ENCODE results near the gene TPCN2. TPM values are rescaled to one million over a fixed set of nuclear protein-coding genes. Genes with fewer than 3 reads are reported as not detected.

TPCN2 gene
- total RNA-seq, 3 donors from 2014 or later (not counting 1 experiment from before 2014, with no cell fraction given): 14.9 to 18.3 (median 18.2) TPM

DNA sequence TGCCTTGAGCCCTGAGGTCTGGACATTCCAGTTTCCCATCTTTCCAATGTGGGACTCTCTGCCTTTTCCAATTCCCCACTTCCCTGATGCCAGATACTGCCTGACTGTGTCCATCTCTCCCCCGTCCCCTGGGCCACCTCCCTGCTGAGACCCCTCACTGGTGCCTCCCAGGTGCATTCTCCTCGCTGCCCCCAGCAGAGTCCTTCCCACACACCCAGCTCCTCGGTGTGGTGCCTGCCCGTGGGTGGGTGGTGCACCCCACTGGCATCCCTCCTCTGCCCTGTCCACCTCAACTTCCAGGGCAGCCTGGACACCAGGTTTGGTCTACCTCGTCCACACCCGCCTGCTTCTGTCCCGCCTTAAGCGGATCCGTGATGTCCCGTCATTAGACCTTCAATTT is 30.8 kb upstream of the TPCN2 start:
- no peak for TF ChIP-seq CTCF (IDR thresholded peaks at IDR 0.05)
- Histone ChIP-seq H3K27me3 (ENCODE audit: control insufficient read depth, insufficient read depth, low read length) (peaks cover 6% of the 10 kb centered on the region), H3K9me3 (ENCODE audit: control insufficient read depth, insufficient read depth, low read length) (no peaks in the 10 kb centered on the region), H3K36me3 (ENCODE audit: control insufficient read depth, insufficient read depth, low read length) (no peaks in the 10 kb centered on the region), H3K27ac (ENCODE audit: low read length) (no peak overlapping the region), H3K4me1 (ENCODE audit: control insufficient read depth, insufficient read depth, low read length) (peaks cover 3% of the 10 kb centered on the region), H3K4me3 (ENCODE audit: low read length) (no peak overlapping the region)
- H3K4me3 Mint-ChIP-seq: no peak overlapping the region
- H3K36me3 Mint-ChIP-seq: no peaks in the 10 kb centered on the region
- DNase-seq (no peak), ATAC-seq (no peak)
- H3K9me3 Mint-ChIP-seq: no peaks in the 10 kb centered on the region
- peaks cover 0 to 4% of the 10 kb centered on the region in 2 donors for H3K27me3 Mint-ChIP-seq (ENCODE audit: low read depth in 2 of 2)
- WGBS (ENCODE audit: insufficient coverage): 84% methylated on average over 10 of the region's 10 CpGs
- intact Hi-C loops (cut with micrococcal nuclease): no loop called here
- no peak overlapping the region for H3K27ac Mint-ChIP-seq
- H3K4me1 Mint-ChIP-seq: no peaks in the 10 kb centered on the region

- no peak for DNase-seq
- Histone ChIP-seq H3K27me3 (ENCODE audit: control insufficient read depth, insufficient read depth, low read length) (no peaks in the 10 kb centered on the region), H3K4me1 (ENCODE audit: control insufficient read depth, insufficient read depth, low read length) (no peaks in the 10 kb centered on the region), H3K9me3 (ENCODE audit: control insufficient read depth, insufficient read depth, low read length) (no peaks in the 10 kb centered on the region), H3K4me3 (ENCODE audit: low read length) (no peak overlapping the region), H3K36me3 (ENCODE audit: control insufficient read depth, insufficient read depth, low read length) (no peaks in the 10 kb centered on the region), H3K27ac (ENCODE audit: low read length) (no peak overlapping the region)
- Mint-ChIP-seq H3K27ac (no peak overlapping the region), H3K4me3 (no peak overlapping the region), H3K27me3 (ENCODE audit: low read depth in 2 of 2) (no peaks in the 10 kb centered on the region), H3K9me3 (no peaks in the 10 kb centered on the region), H3K36me3 (no peaks in the 10 kb centered on the region), H3K4me1 (no peaks in the 10 kb centered on the region)
- no peak for ATAC-seq
- no peak for TF ChIP-seq CTCF (IDR thresholded peaks at IDR 0.05)
- 80% methylated on average over 13 of the region's 13 CpGs for WGBS (ENCODE audit: insufficient coverage)
- intact Hi-C loops (cut with micrococcal nuclease): no loop called here
These were observed 29.8 kb upstream of the TPCN2 start for GRCh38 chr11:69018924-69019323.

GRCh38 chr11:69022260-69022659 is 26.5 kb upstream of the TPCN2 start:
- Mint-ChIP-seq H3K4me3 (no peak overlapping the region), H3K27me3 (ENCODE audit: low read depth in 2 of 2) (no peaks in the 10 kb centered on the region), H3K4me1 (no peaks in the 10 kb centered on the region), H3K9me3 (no peaks in the 10 kb centered on the region), H3K36me3 (no peaks in the 10 kb centered on the region), H3K27ac (no peak overlapping the region)
- 90% methylated on average over 10 of the region's 10 CpGs for WGBS (ENCODE audit: insufficient coverage)
- no peak overlapping the region for H3K4me3 ChIP-seq (ENCODE audit: low read length)
- H3K27ac ChIP-seq (ENCODE audit: low read length): no peak overlapping the region
- intact Hi-C loops (cut with micrococcal nuclease): no loop called here
- H3K36me3 ChIP-seq (ENCODE audit: control insufficient read depth, insufficient read depth, low read length): no peaks in the 10 kb centered on the region
- DNase-seq: no peak
- no peaks in the 10 kb centered on the region for H3K4me1 ChIP-seq (ENCODE audit: control insufficient read depth, insufficient read depth, low read length)
- TF ChIP-seq CTCF (IDR thresholded peaks at IDR 0.05): no peak
- no peak for ATAC-seq
- no peaks in the 10 kb centered on the region for H3K27me3 ChIP-seq (ENCODE audit: control insufficient read depth, insufficient read depth, low read length)
- no peaks in the 10 kb centered on the region for H3K9me3 ChIP-seq (ENCODE audit: control insufficient read depth, insufficient read depth, low read length)

DNA sequence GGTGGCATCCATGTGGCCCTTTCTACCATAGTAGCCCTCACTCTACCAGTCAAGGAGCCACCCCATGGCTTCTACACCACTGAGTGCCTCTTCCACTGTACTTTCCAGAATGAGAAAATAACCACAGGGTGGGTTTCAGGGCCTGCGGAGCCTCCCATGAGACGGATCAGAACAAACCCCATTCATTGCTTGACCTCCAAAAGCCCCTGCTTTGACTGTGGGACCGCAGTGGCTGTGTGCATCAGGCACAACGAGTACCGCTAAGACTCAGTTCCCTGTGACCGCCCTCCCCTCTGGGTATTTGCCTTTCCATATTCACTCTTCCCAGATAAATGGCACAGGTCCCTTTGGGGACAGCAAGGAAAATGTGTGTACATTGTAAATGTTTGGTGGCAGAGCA is 24.2 kb upstream of the TPCN2 start:
- Mint-ChIP-seq H3K4me3 (no peak overlapping the region), H3K4me1 (no peaks in the 10 kb centered on the region), H3K27me3 (ENCODE audit: low read depth in 2 of 2) (no peaks in the 10 kb centered on the region), H3K27ac (no peak overlapping the region), H3K9me3 (no peaks in the 10 kb centered on the region), H3K36me3 (no peaks in the 10 kb centered on the region)
- ATAC-seq (no peak), DNase-seq (no peak)
- 88% methylated on average over 6 of the region's 6 CpGs for WGBS (ENCODE audit: insufficient coverage)
- no peak overlapping the region for H3K4me3 ChIP-seq (ENCODE audit: low read length)
- H3K36me3 ChIP-seq (ENCODE audit: control insufficient read depth, insufficient read depth, low read length): no peaks in the 10 kb centered on the region
- intact Hi-C loops (cut with micrococcal nuclease): no loop called here
- no peak for TF ChIP-seq CTCF (IDR thresholded peaks at IDR 0.05)
- no peaks in the 10 kb centered on the region for H3K27me3 ChIP-seq (ENCODE audit: control insufficient read depth, insufficient read depth, low read length)
- H3K27ac ChIP-seq (ENCODE audit: low read length): no peak overlapping the region
- H3K4me1 ChIP-seq (ENCODE audit: control insufficient read depth, insufficient read depth, low read length): no peaks in the 10 kb centered on the region
- H3K9me3 ChIP-seq (ENCODE audit: control insufficient read depth, insufficient read depth, low read length): no peaks in the 10 kb centered on the region

All from natural killer cell (primary cell).